Ovary (tissue), 3 donors: ENCODE results near the gene DCST1.

Experiments used
- CTCF ChIP-seq, 3 donors: fragments of 450-650 bp in 2 of 3; fragments of 200-600 bp in 1 of 3; IDR thresholded peaks; one replicate each; pipeline versions ENCODE4 v1.5.1 to v1.8.0; 2016 to 2022; ENCODE audit warnings: antibody characterized with exemption in 3 of 3, mild to moderate bottlenecking in 1 of 3
- EP300 ChIP-seq: sonication (generic); formaldehyde crosslinking; IDR thresholded peaks from one replicate; pipeline ENCODE4 v1.6.1; 2017; ENCODE audit warnings: antibody characterized with exemption
- POLR2A ChIP-seq: fragments of 450-650 bp; IDR thresholded peaks from one replicate; pipeline ENCODE4 v1.6.1; 2017; ENCODE audit warnings: antibody characterized with exemption, mild to moderate bottlenecking, moderate library complexity
- donor health status: DM: no; HTN: no; CAD: no.

- no peak for TF ChIP-seq CTCF (IDR thresholded peaks at IDR 0.05)
- TF ChIP-seq EP300: no peak
- no peak for TF ChIP-seq POLR2A
Observed at GRCh38 chr1:155033524-155033923, at the start of gene DCST1, which contains the start of gene DCST2.
